Memory B cell (primary cell): Measurements from ENCODE around the gene TEDDM1.

Experiments
- ATAC-seq: fragments of 150-1000 bp; cut with Tn5 transposase; 2 replicates; pipeline ENCODE4 v1.10.0; 2021; ENCODE audit warnings: low read depth, mild to moderate bottlenecking, moderate library complexity
- DNase-seq, 2 donors: peaks; one replicate each; pipeline ENCODE4 v3.0.0; 2022; ENCODE audit warnings: low spot score in 2 of 2
- H3K27ac Mint-ChIP-seq: one replicate; pipeline ENCODE4 v1.8.0; 2022; ENCODE audit warnings: mild to moderate bottlenecking, moderate library complexity, mixed read lengths
- H3K27me3 Mint-ChIP-seq: one replicate; pipeline ENCODE4 v1.8.0; 2022; ENCODE audit warnings: mixed read lengths
- H3K36me3 Mint-ChIP-seq: one replicate; pipeline ENCODE4 v1.8.0; 2022; ENCODE audit warnings: mild to moderate bottlenecking, mixed read lengths
- H3K4me1 Mint-ChIP-seq: one replicate; pipeline ENCODE4 v1.8.0; 2022; ENCODE audit warnings: mixed read lengths
- H3K4me3 Mint-ChIP-seq: one replicate; pipeline ENCODE4 v1.8.0; 2022; ENCODE audit warnings: mild to moderate bottlenecking, moderate library complexity, mixed read lengths
- H3K9me3 Mint-ChIP-seq: one replicate; pipeline ENCODE4 v1.8.0; 2022; ENCODE audit warnings: mixed read lengths

Gene TEDDM1

DNA sequence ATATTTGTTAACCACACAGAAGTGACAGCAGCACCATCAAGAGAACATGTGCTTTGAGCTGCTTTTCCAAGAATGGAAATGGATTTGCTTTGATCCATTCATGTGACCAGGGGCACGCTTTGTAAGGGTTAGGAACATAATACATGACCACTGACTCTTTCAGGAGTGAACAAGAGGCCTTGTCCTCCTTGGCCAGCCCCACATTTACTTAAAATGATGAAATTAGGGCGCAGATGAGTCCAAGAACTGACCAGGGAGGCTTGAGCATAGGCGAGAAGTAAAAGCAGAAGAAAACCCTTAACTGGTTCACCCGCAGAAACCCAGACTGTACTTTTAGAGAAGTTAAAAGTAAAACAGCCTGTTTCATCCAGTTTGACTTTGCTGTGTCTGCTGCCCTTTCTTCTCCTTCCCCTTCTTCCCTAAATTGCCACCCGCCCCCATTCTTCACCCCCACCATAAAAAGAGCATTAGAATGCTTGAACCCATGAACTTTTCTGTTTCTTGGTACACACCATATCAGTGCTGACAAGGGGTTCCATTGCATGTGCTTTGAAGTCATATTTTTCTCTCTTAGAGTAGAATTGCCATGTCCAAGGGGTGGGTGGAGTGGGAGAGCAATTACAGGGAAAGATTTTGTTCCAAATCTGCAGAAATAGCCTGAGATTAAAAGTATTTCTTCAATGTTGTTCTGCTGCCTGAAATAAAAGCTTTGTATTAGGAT is 6.3 kb downstream of the TEDDM1 start:
- DNase-seq (no peak), ATAC-seq (no peak)
- H3K36me3 Mint-ChIP-seq: no peaks in the 10 kb centered on the region
- H3K4me1 Mint-ChIP-seq: peaks cover 22% of the 10 kb centered on the region
- no peaks in the 10 kb centered on the region for H3K9me3 Mint-ChIP-seq
- H3K4me3 Mint-ChIP-seq: no peak overlapping the region
- H3K27ac Mint-ChIP-seq: no peak overlapping the region
- peaks cover 20% of the 10 kb centered on the region for H3K27me3 Mint-ChIP-seq

- Mint-ChIP-seq H3K27ac (peak overlapping the region; percentile 88), H3K4me3 (peak overlapping the region; percentile 93), H3K4me1 (peaks cover 26% of the 10 kb centered on the region), H3K27me3 (peaks cover 15% of the 10 kb centered on the region), H3K9me3 (no peaks in the 10 kb centered on the region), H3K36me3 (no peaks in the 10 kb centered on the region)
- DNase-seq: peak in 1 of 2 donors; percentile 14
- no peak for ATAC-seq
Measured at GRCh38 chr1:182392050-182393028, 8.1 kb downstream of the TEDDM1 start.

DNA sequence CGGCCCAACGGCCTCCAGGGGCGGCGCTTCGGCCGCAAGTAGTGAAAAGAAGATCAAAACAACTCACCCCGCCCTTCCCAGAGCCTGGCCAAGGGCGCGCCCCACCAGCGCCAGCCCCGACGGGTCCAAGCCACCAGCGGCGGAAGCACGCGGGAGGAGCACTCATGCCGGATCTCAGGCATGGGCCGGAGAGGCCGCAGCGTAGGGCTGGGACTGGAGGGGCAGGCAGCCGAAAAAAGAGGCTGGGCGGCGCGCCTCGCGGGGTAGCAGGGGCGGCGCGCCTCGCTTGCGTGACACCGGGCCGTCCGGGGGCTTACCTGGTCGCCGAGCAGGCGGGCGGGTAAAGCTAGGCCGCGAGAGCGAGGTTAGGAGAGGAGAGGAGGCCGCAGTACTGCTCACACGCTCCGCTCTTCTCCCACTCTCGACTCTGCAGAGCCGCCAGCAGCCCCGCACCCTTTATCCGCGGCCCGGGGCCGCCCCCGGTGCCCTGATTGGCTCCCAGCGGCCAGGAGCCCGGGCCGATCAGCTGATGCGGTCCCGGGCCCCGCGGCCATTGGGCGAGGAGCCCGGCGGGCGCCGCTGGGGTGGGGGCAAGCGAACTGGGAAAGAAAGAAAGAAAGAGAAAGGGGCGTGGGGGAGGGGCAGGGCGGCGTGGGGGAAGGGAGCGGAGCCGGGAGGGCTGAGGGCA is 9.0 kb downstream of the TEDDM1 start, which contains the start of gene GLUL:
Gene GLUL (minus strand): TSS at position 429 of the 688 bp plus-strand sequence. CDS start 3,053 bp downstream, outside the sequence.
- DNase-seq (peak; percentile 28 to 38), ATAC-seq (peak; percentile 71)
- H3K4me1 Mint-ChIP-seq: peaks cover 22% of the 10 kb centered on the region
- peak within 1 kb of the TSS; percentile 93 for H3K4me3 Mint-ChIP-seq
- no peaks in the 10 kb centered on the region for H3K9me3 Mint-ChIP-seq
- peak within 1 kb of the TSS; percentile 88 for H3K27ac Mint-ChIP-seq
- no peaks in the 10 kb centered on the region for H3K36me3 Mint-ChIP-seq
- peaks cover 12% of the 10 kb centered on the region for H3K27me3 Mint-ChIP-seq

- H3K36me3 Mint-ChIP-seq: no peaks in the 10 kb centered on the region
- peak overlapping the region; percentile 93 for H3K4me3 Mint-ChIP-seq
- H3K27ac Mint-ChIP-seq: peak overlapping the region; percentile 88
- no peak for DNase-seq
- H3K9me3 Mint-ChIP-seq: no peaks in the 10 kb centered on the region
- ATAC-seq: no peak
- H3K27me3 Mint-ChIP-seq: peaks cover 12% of the 10 kb centered on the region
- H3K4me1 Mint-ChIP-seq: peaks cover 22% of the 10 kb centered on the region
Measured at GRCh38 chr1:182391028-182391361, 9.5 kb downstream of the TEDDM1 start.

GRCh38 chr1:182389619-182390047 is 10.8 kb downstream of the TEDDM1 start:
- H3K27me3 Mint-ChIP-seq: peaks cover 10% of the 10 kb centered on the region
- no peaks in the 10 kb centered on the region for H3K9me3 Mint-ChIP-seq
- peak overlapping the region; percentile 21 for H3K27ac Mint-ChIP-seq
- H3K4me3 Mint-ChIP-seq: peak overlapping the region; percentile 93
- no peak for DNase-seq
- H3K36me3 Mint-ChIP-seq: peaks cover 4% of the 10 kb centered on the region
- peaks cover 22% of the 10 kb centered on the region for H3K4me1 Mint-ChIP-seq
- no peak for ATAC-seq

DNA sequence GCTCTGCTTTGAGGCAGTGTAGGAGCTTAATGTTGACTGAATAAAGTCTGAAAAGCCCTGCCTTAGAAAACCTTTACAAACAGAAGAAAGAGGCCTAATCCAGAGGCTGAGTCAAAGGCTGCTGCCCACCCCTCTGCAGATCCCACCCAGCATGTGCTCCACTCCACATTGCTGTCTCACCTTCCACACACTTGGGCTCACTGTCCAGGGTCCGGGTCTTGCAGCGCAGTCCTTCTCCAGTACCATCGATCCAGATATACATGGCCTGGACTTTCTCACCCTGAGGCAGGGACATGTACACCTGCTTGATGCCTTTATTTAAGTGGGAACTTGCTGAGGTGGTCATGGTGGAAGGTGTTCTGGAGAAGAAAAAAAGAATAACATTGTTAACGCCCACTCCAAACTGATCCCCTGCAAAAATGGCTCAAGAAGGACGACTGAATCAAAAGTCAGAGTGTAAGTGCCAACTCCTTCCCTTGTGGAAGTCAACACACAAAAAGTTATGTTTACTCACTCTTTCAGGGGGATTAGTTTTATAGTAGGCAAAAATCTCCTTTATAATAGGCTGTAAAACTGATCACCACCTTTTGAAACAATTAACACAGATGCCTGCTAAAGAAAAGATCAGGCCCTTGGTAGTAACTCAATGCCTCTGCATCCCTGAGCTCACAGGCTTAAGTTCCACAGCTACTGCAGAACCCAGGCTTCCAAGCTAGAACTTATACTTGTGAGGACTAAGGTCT is 11.9 kb downstream of the TEDDM1 start:
- ATAC-seq: no peak
- peaks cover 4% of the 10 kb centered on the region for H3K36me3 Mint-ChIP-seq
- peaks cover 10% of the 10 kb centered on the region for H3K27me3 Mint-ChIP-seq
- H3K9me3 Mint-ChIP-seq: no peaks in the 10 kb centered on the region
- peaks cover 20% of the 10 kb centered on the region for H3K4me1 Mint-ChIP-seq
- DNase-seq: no peak
- H3K27ac Mint-ChIP-seq: peak overlapping the region; percentile 62
- no peak overlapping the region for H3K4me3 Mint-ChIP-seq

GRCh38 chr1:182387566-182387965 is 12.9 kb downstream of the TEDDM1 start:
- H3K27ac Mint-ChIP-seq: no peak overlapping the region
- no peak for ATAC-seq

GRCh38 chr1:182386980-182387379 is 13.5 kb downstream of the TEDDM1 start:
- Mint-ChIP-seq H3K4me1 (peaks cover 17% of the 10 kb centered on the region), H3K9me3 (no peaks in the 10 kb centered on the region), H3K27me3 (peaks cover 7% of the 10 kb centered on the region), H3K36me3 (peaks cover 4% of the 10 kb centered on the region), H3K4me3 (no peak overlapping the region), H3K27ac (no peak overlapping the region)
- ATAC-seq (no peak), DNase-seq (no peak)

More at GRCh38 chr1:182387566-182387965, 12.9 kb downstream of the TEDDM1 start:
- no peak overlapping the region for H3K4me3 Mint-ChIP-seq
- peaks cover 4% of the 10 kb centered on the region for H3K36me3 Mint-ChIP-seq
- H3K27me3 Mint-ChIP-seq: peaks cover 7% of the 10 kb centered on the region
- DNase-seq: no peak
- H3K9me3 Mint-ChIP-seq: no peaks in the 10 kb centered on the region
- H3K4me1 Mint-ChIP-seq: peaks cover 17% of the 10 kb centered on the region

GRCh38 chr1:182385885-182386853 is 14.3 kb downstream of the TEDDM1 start:
- no peak overlapping the region for H3K27ac Mint-ChIP-seq
- peaks cover 15% of the 10 kb centered on the region for H3K4me1 Mint-ChIP-seq
- peaks cover 4% of the 10 kb centered on the region for H3K36me3 Mint-ChIP-seq
- no peak for ATAC-seq
- no peak for DNase-seq
- H3K4me3 Mint-ChIP-seq: no peak overlapping the region
- H3K27me3 Mint-ChIP-seq: peaks cover 5% of the 10 kb centered on the region
- H3K9me3 Mint-ChIP-seq: no peaks in the 10 kb centered on the region

- peaks cover 4% of the 10 kb centered on the region for H3K36me3 Mint-ChIP-seq
- ATAC-seq: no peak
- H3K27ac Mint-ChIP-seq: no peak overlapping the region
Measured at GRCh38 chr1:182384387-182384960, 16.0 kb downstream of the TEDDM1 start.

DNA sequence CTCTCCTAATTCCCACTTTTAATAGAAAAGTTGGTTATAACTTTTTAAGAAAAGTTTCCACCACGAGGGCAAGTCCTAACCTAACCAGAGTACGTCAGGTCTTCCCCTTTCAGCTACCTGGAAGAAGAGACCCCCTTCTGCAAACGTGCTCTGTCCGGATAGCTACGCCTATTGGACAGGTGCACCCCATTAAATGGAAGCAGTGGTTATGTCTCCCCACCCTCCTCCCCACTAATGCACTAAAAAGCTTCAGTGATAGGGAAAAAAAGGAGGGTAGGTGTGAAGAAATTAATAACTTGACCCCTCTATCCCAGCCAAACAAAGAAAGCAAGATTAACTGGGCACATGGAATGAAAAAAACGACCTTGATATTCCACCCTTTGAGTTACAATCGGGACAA is 16.5 kb downstream of the TEDDM1 start:
- H3K27ac Mint-ChIP-seq: no peak overlapping the region
- no peak for ATAC-seq
- no peak for DNase-seq
- H3K36me3 Mint-ChIP-seq: peaks cover 4% of the 10 kb centered on the region
- peaks cover under 1% of the 10 kb centered on the region for H3K4me1 Mint-ChIP-seq
- no peaks in the 10 kb centered on the region for H3K9me3 Mint-ChIP-seq
- no peaks in the 10 kb centered on the region for H3K27me3 Mint-ChIP-seq
- no peak overlapping the region for H3K4me3 Mint-ChIP-seq

More at GRCh38 chr1:182384387-182384960, 16.0 kb downstream of the TEDDM1 start:
- Mint-ChIP-seq H3K4me3 (no peak overlapping the region), H3K9me3 (no peaks in the 10 kb centered on the region), H3K4me1 (peaks cover 4% of the 10 kb centered on the region), H3K27me3 (no peaks in the 10 kb centered on the region)
- DNase-seq: no peak

DNA sequence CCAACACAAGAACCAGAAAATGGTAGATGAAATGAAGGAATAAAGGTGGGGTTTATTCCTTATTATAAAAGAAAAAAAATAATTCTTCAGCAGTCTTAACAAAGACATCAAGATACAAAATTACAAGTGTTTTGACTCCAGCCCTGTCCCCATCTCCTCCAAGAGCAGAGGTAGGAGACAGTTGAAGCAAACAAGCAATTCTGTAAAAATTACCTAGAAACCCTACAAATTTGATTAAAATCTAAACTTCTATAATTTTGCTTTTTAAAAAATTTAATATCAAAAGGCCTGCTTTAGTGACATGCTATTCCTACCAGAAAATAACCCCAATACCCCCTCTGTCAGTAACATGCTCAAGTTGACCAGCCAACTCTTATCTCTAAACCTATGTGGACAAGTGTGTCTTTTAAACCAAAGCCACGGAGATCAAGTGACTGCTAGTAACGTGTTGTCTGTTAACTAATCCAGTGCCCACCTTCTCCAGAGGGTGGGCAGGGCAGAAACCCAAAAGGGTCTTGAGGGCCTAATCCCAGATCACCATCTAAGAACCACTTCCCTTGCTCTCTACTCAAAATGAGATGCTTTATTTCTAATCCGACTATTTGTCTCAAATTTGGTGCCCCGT is 17.3 kb downstream of the TEDDM1 start:
- no peaks in the 10 kb centered on the region for H3K4me1 Mint-ChIP-seq
- H3K27me3 Mint-ChIP-seq: no peaks in the 10 kb centered on the region
- no peak for DNase-seq
- H3K4me3 Mint-ChIP-seq: no peak overlapping the region
- peaks cover 4% of the 10 kb centered on the region for H3K36me3 Mint-ChIP-seq
- no peaks in the 10 kb centered on the region for H3K9me3 Mint-ChIP-seq
- H3K27ac Mint-ChIP-seq: no peak overlapping the region
- ATAC-seq: no peak
